Spleen (tissue), 7 donors: ENCODE results near the gene IFT43.

Experiments used
- POLR2A ChIP-seq, 3 donors: fragments of 450-650 bp; IDR thresholded peaks; one replicate each; pipeline ENCODE4 v1.5.1; 2017; ENCODE audit warnings: antibody characterized with exemption in 3 of 3, mild to moderate bottlenecking in 1 of 3
- POLR2AphosphoS5 ChIP-seq, 3 donors: sonication (generic); formaldehyde crosslinking; IDR thresholded peaks; one replicate each; pipeline ENCODE4 v1.5.1; 2017; ENCODE audit warnings: antibody characterized with exemption in 3 of 3
- TF ChIP-seq, protein P1 (sequence below), 11 experiments: fragments of 200-600 bp in 7 of 11; fragments of 450-650 bp in 4 of 11; sonication (generic) in 4 of 11; IDR thresholded peaks in 8 of 11; conservative IDR thresholded peaks in 3 of 11; 1 replicate in 7 of 11; 2 replicates in 4 of 11; pipeline versions ENCODE4 v1.4.0 to v1.8.0; 2016 to 2021; ENCODE audit warnings: antibody characterized with exemption in 11 of 11, inconsistent platforms in 4 of 11, mild to moderate bottlenecking in 1 of 11
- donor health status: DM: no; HTN: no; CAD: no; lungs with moderate emphysema.
- donor health status: DM: no; HTN: no; CAD: no.
- donor health status: DM: no; HTN: no; CAD: no.

DNA sequence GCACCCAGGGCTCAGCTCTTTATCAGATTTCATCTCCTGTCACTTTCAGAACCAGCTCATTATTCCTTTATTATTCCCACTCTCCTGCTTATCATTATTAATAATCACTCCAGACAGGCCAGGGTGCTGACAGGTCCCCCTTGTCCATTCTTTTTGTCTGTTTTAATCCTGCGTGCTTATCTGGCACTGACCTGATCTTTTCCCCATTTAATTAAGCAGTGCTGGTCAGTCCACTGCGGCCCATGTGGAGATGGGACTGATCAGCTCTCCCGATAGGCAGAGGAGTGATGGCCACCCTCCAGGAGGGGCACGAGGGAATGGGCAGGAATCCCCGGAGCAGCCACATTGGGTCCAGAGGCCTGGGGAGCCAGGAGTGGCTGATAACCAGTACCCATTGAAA lies 110.7 kb downstream of the IFT43 start:
- TF ChIP-seq, protein P1, sequence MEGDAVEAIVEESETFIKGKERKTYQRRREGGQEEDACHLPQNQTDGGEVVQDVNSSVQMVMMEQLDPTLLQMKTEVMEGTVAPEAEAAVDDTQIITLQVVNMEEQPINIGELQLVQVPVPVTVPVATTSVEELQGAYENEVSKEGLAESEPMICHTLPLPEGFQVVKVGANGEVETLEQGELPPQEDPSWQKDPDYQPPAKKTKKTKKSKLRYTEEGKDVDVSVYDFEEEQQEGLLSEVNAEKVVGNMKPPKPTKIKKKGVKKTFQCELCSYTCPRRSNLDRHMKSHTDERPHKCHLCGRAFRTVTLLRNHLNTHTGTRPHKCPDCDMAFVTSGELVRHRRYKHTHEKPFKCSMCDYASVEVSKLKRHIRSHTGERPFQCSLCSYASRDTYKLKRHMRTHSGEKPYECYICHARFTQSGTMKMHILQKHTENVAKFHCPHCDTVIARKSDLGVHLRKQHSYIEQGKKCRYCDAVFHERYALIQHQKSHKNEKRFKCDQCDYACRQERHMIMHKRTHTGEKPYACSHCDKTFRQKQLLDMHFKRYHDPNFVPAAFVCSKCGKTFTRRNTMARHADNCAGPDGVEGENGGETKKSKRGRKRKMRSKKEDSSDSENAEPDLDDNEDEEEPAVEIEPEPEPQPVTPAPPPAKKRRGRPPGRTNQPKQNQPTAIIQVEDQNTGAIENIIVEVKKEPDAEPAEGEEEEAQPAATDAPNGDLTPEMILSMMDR (IDR thresholded peaks at IDR 0.05 in 8 of 11, conservative IDR thresholded peaks at IDR 0.05 in 3 of 11), result no peak
- TF ChIP-seq POLR2A (IDR thresholded peaks at IDR 0.05) (no peak), POLR2AphosphoS5 (IDR thresholded peaks at IDR 0.05) (no peak)
